H9 (cell line): Measurements from ENCODE around the gene PCNX3. TPM values are rescaled to one million over a fixed set of nuclear protein-coding genes. Genes with fewer than 3 reads are reported as not detected.

Source experiments
- DNase-seq: peaks from one replicate; pipeline ENCODE4 v3.0.0-alpha.2; 2017
- H2AFZ ChIP-seq: one replicate; pipeline ENCODE4 v1.6.1; 2013; ENCODE audit warnings: mild to moderate bottlenecking, low read length, control low read depth, moderate library complexity
- H2AK5ac ChIP-seq: 2 replicates; pipeline ENCODE4 v1.6.1; 2013; ENCODE audit warnings: low read length, control low read depth, mixed read lengths; ENCODE audit not compliant: insufficient read length
- H2BK120ac ChIP-seq: one replicate; pipeline ENCODE4 v1.6.1; 2013; ENCODE audit warnings: low read depth, mild to moderate bottlenecking, low read length, control low read depth, inconsistent platforms; ENCODE audit not compliant: poor library complexity, severe bottlenecking
- H2BK12ac ChIP-seq: 2 replicates; pipeline ENCODE4 v1.6.1; 2013; ENCODE audit warnings: low read length, control low read depth, mixed read lengths, low read depth; ENCODE audit not compliant: insufficient read length
- H2BK15ac ChIP-seq: 2 replicates; pipeline ENCODE4 v1.6.1; 2013; ENCODE audit warnings: low read depth, low read length, control low read depth
- H2BK20ac ChIP-seq: one replicate; pipeline ENCODE4 v1.6.1; 2013; ENCODE audit warnings: low read depth, mild to moderate bottlenecking, low read length, control low read depth, inconsistent platforms; ENCODE audit not compliant: poor library complexity, severe bottlenecking
- H2BK5ac ChIP-seq: 2 replicates; pipeline ENCODE4 v1.6.1; 2013; ENCODE audit warnings: low read length, control low read depth, mixed read lengths; ENCODE audit not compliant: insufficient read length
- H3K14ac ChIP-seq: 2 replicates; pipeline ENCODE4 v1.6.1; 2013; ENCODE audit warnings: low read length, control low read depth; ENCODE audit not compliant: insufficient read depth
- H3K18ac ChIP-seq: 2 replicates; pipeline ENCODE4 v1.6.1; 2013; ENCODE audit warnings: low read depth, mild to moderate bottlenecking, mixed read lengths, low read length, control low read depth; ENCODE audit not compliant: insufficient read length
- H3K23ac ChIP-seq: 2 replicates; pipeline ENCODE4 v1.6.1; 2013; ENCODE audit warnings: low read length, control low read depth, mixed read lengths, low read depth; ENCODE audit not compliant: insufficient read length
- H3K23me2 ChIP-seq: 2 replicates; pipeline ENCODE4 v1.6.1; 2013; ENCODE audit warnings: low read depth, mild to moderate bottlenecking, mixed read lengths, low read length, control low read depth; ENCODE audit not compliant: insufficient read length, poor library complexity, severe bottlenecking
- H3K27ac ChIP-seq: 2 replicates; pipeline ENCODE4 v1.5.1; 2013; ENCODE audit warnings: low read length, control low read depth, mixed read lengths, low read depth; ENCODE audit not compliant: insufficient read length
- H3K27me3 ChIP-seq: 2 replicates; pipeline ENCODE4 v1.6.1; 2013; ENCODE audit warnings: low read length, control low read depth, inconsistent platforms; ENCODE audit not compliant: insufficient read depth
- H3K4ac ChIP-seq: 2 replicates; pipeline ENCODE4 v1.6.1; 2013; ENCODE audit warnings: low read depth, mild to moderate bottlenecking, control low read depth, inconsistent platforms, low read length, moderate library complexity
- H3K4me1 ChIP-seq: 2 replicates; pipeline ENCODE4 v1.6.1; 2013; ENCODE audit warnings: low read length, control low read depth, inconsistent platforms; ENCODE audit not compliant: insufficient read depth
- H3K4me2 ChIP-seq: 2 replicates; pipeline ENCODE4 v1.6.1; 2013; ENCODE audit warnings: low read length, control low read depth, mixed read lengths; ENCODE audit not compliant: insufficient read length, insufficient read depth
- H3K56ac ChIP-seq: 2 replicates; pipeline ENCODE4 v1.6.1; 2013; ENCODE audit warnings: low read depth, mild to moderate bottlenecking, mixed read lengths, low read length, control low read depth; ENCODE audit not compliant: insufficient read length
- H3K79me1 ChIP-seq: 2 replicates; pipeline ENCODE4 v1.6.1; 2013; ENCODE audit warnings: low read depth, mild to moderate bottlenecking, moderate library complexity, low read length, control low read depth, inconsistent platforms; ENCODE audit not compliant: insufficient read depth, poor library complexity, severe bottlenecking
- H3K79me2 ChIP-seq: 2 replicates; pipeline ENCODE4 v1.6.1; 2013; ENCODE audit warnings: low read length, control low read depth, inconsistent platforms; ENCODE audit not compliant: insufficient read depth
- H3K9ac ChIP-seq: 2 replicates; pipeline ENCODE4 v1.6.1; 2013; ENCODE audit warnings: low read length, control low read depth, mixed read lengths; ENCODE audit not compliant: insufficient read length; ENCODE audit errors: extremely low read depth
- H3K9me3 ChIP-seq: one replicate; pipeline ENCODE4 v1.6.1; 2013; ENCODE audit warnings: low read depth, low read length, inconsistent platforms; ENCODE audit not compliant: control insufficient read depth
- H3T11ph ChIP-seq: one replicate; pipeline ENCODE4 v1.6.1; 2013; ENCODE audit warnings: mild to moderate bottlenecking, low read length, control low read depth, inconsistent platforms
- H4K20me1 ChIP-seq: one replicate; pipeline ENCODE4 v1.6.1; 2013; ENCODE audit not compliant: control insufficient read depth, insufficient read length, insufficient read depth
- H4K5ac ChIP-seq: 2 replicates; pipeline ENCODE4 v1.6.1; 2013; ENCODE audit warnings: low read depth, mild to moderate bottlenecking, mixed read lengths, low read length, control low read depth; ENCODE audit not compliant: insufficient read length
- H4K8ac ChIP-seq: replicated peaks from 2 replicates; pipeline ENCODE4 v1.6.1; 2013; ENCODE audit warnings: low read length, control low read depth, mixed read lengths, low read depth; ENCODE audit not compliant: insufficient read length
- H4K91ac ChIP-seq: 2 replicates; pipeline ENCODE4 v1.6.1; 2013; ENCODE audit warnings: low read depth, mild to moderate bottlenecking, moderate library complexity, mixed read lengths, low read length, control low read depth; ENCODE audit not compliant: insufficient read length
- H3K27ac Mint-ChIP-seq, 3 experiments: 2 replicates in 2 of 3; 3 replicates in 1 of 3; pipeline ENCODE4 v1.8.0; 2020 to 2021; ENCODE audit warnings: mixed read lengths in 3 of 3, mild to moderate bottlenecking in 1 of 3, moderate library complexity in 1 of 3
- H3K27me3 Mint-ChIP-seq: 2 replicates; pipeline ENCODE4 v1.8.0; 2021; ENCODE audit warnings: low read depth, mild to moderate bottlenecking, moderate library complexity, mixed read lengths
- H3K36me3 Mint-ChIP-seq, 3 experiments: 2 replicates in 2 of 3; 3 replicates in 1 of 3; pipeline ENCODE4 v1.8.0; 2020 to 2021; ENCODE audit warnings: low read depth in 3 of 3, mixed read lengths in 3 of 3; ENCODE audit not compliant: insufficient read depth in 1 of 3
- H3K4me1 Mint-ChIP-seq, 2 experiments: 2 replicates each; pipeline ENCODE4 v1.8.0; 2020; ENCODE audit warnings: mixed read lengths in 2 of 2
- H3K4me3 Mint-ChIP-seq, 2 experiments: 2 replicates in 1 of 2; 3 replicates in 1 of 2; pipeline ENCODE4 v1.8.0; 2020 to 2021; ENCODE audit warnings: mild to moderate bottlenecking in 2 of 2, mixed read lengths in 2 of 2, moderate library complexity in 1 of 2
- H3K9me3 Mint-ChIP-seq, 2 experiments: 2 replicates in 1 of 2; 3 replicates in 1 of 2; pipeline ENCODE4 v1.8.0; 2020; ENCODE audit warnings: mild to moderate bottlenecking in 2 of 2, mixed read lengths in 2 of 2, moderate library complexity in 1 of 2
- WGBS: extraction: QIAGEN DNeasy Blood & Tissue Kit; methylation state at CpG from one replicate; pipeline ENCODE4 v1.1.7; 2013; ENCODE audit warnings: missing lambda C conversion rate, low lambda C conversion rate, mixed read lengths; ENCODE audit not compliant: insufficient read length; ENCODE audit errors: extremely low coverage; 5-methylcytosine and 5-hydroxymethylcytosine counted together
- total RNA-seq: library from RNA; stranded (reverse); gene quantifications from 2 replicates; pipeline ENCODE4 v1.2.1, GENCODE V29; 2021
- TF ChIP-seq, protein P1 (sequence below): fragments of 200-600 bp; sonication (generic); conservative IDR thresholded peaks from 3 replicates; pipeline ENCODE4 v1.8.0; 2021; ENCODE audit warnings: antibody characterized with exemption, mild to moderate bottlenecking

The PCNX3 gene
- total RNA-seq, 1 experiment from 2014 or later, result 50.5 TPM

- Histone ChIP-seq H3T11ph (no peak overlapping the region), H3K18ac (no peak overlapping the region), H2AK5ac (no peak overlapping the region), H2BK12ac (no peak overlapping the region), H3K27me3 (no peaks in the 10 kb centered on the region; the same call in 1 of the 2 replicates), H3K79me1 (no peaks in the 10 kb centered on the region), H3K4me2 (no peak overlapping the region), H3K4me1 (no peaks in the 10 kb centered on the region), H2BK15ac (no peak overlapping the region), H3K9ac (no peak overlapping the region), H3K4ac (no peak overlapping the region), H3K23ac (no peak overlapping the region), H3K79me2 (no peaks in the 10 kb centered on the region), H2AFZ (no peak overlapping the region), H3K56ac (no peak overlapping the region), H3K14ac (no peak overlapping the region), H3K27ac (no peak overlapping the region), H2BK120ac (no peak overlapping the region), H4K5ac (no peak overlapping the region), H4K8ac (no peak overlapping the region), H2BK20ac (no peak overlapping the region), H3K23me2 (no peaks in the 10 kb centered on the region), H4K20me1 (no peaks in the 10 kb centered on the region), H3K9me3 (no peaks in the 10 kb centered on the region), H4K91ac (no peak overlapping the region), H2BK5ac (no peak overlapping the region)
- WGBS, result no CpG with 5 or more reads among the region's 3 CpGs
- H3K4me1 Mint-ChIP-seq, result peaks cover 0 to 14% of the 10 kb centered on the region in 2 experiments; a peak in 2 of 4 replicates
- no peaks in the 10 kb centered on the region for H3K36me3 Mint-ChIP-seq
- TF ChIP-seq, protein P1, sequence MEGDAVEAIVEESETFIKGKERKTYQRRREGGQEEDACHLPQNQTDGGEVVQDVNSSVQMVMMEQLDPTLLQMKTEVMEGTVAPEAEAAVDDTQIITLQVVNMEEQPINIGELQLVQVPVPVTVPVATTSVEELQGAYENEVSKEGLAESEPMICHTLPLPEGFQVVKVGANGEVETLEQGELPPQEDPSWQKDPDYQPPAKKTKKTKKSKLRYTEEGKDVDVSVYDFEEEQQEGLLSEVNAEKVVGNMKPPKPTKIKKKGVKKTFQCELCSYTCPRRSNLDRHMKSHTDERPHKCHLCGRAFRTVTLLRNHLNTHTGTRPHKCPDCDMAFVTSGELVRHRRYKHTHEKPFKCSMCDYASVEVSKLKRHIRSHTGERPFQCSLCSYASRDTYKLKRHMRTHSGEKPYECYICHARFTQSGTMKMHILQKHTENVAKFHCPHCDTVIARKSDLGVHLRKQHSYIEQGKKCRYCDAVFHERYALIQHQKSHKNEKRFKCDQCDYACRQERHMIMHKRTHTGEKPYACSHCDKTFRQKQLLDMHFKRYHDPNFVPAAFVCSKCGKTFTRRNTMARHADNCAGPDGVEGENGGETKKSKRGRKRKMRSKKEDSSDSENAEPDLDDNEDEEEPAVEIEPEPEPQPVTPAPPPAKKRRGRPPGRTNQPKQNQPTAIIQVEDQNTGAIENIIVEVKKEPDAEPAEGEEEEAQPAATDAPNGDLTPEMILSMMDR, result no peak
- peaks cover 12% of the 10 kb centered on the region for H3K27me3 Mint-ChIP-seq
- DNase-seq, result no peak
- H3K9me3 Mint-ChIP-seq, result no peaks in the 10 kb centered on the region
- H3K27ac Mint-ChIP-seq, result peak overlapping the region in 1 of 3 experiments; percentile 63; a peak in 1 of 7 replicates
- H3K4me3 Mint-ChIP-seq, result no peak overlapping the region
Measured at GRCh38 chr11:65581928-65582327, 33.6 kb upstream of the PCNX3 start.
